GM23248 (cell line): ENCODE data around the gene APOH. TPM values are rescaled to one million over a fixed set of nuclear protein-coding genes. Genes with fewer than 3 reads are reported as not detected.

Experiments
- DNase-seq: peaks from one replicate; pipeline ENCODE4 v3.0.0-alpha.2; 2015
- H2AFZ ChIP-seq: fragments of 200-600 bp; sonication (generic); 2 replicates; pipeline ENCODE4 v1.6.1; 2016; ENCODE audit warnings: antibody characterized with exemption
- H3F3A ChIP-seq: fragments of 200-600 bp; sonication (generic); 2 replicates; pipeline ENCODE4 v1.6.1; 2016; ENCODE audit warnings: mild to moderate bottlenecking, antibody characterized with exemption, mixed run types; ENCODE audit not compliant: insufficient read depth
- H3K27ac ChIP-seq: fragments of 200-600 bp; sonication (generic); 2 replicates; pipeline ENCODE4 v1.5.1; 2016; ENCODE audit warnings: mild to moderate bottlenecking
- H3K27me3 ChIP-seq: fragments of 200-600 bp; sonication (generic); replicated peaks from 2 replicates; pipeline ENCODE4 v1.6.1; 2016; ENCODE audit warnings: mild to moderate bottlenecking; ENCODE audit not compliant: insufficient read depth
- H3K36me3 ChIP-seq: fragments of 200-600 bp; sonication (generic); 2 replicates; pipeline ENCODE4 v1.6.1; 2016; ENCODE audit warnings: low read depth, mild to moderate bottlenecking
- H3K4me1 ChIP-seq: fragments of 200-600 bp; sonication (generic); 2 replicates; pipeline ENCODE4 v1.6.1; 2016; ENCODE audit warnings: mild to moderate bottlenecking; ENCODE audit not compliant: insufficient read depth
- H3K4me2 ChIP-seq: fragments of 200-600 bp; sonication (generic); one replicate; pipeline ENCODE4 v1.6.1; 2016; ENCODE audit warnings: mild to moderate bottlenecking; ENCODE audit not compliant: unreplicated experiment
- H3K4me3 ChIP-seq: fragments of 200-600 bp; sonication (generic); 2 replicates; pipeline ENCODE4 v1.5.1; 2016; ENCODE audit warnings: mild to moderate bottlenecking
- H3K79me2 ChIP-seq: fragments of 200-600 bp; sonication (generic); 2 replicates; pipeline ENCODE4 v1.6.1; 2016; ENCODE audit warnings: mild to moderate bottlenecking; ENCODE audit not compliant: insufficient read depth
- H3K9ac ChIP-seq: fragments of 200-600 bp; sonication (generic); 2 replicates; pipeline ENCODE4 v1.6.1; 2016; ENCODE audit warnings: mild to moderate bottlenecking
- H3K9me2 ChIP-seq: fragments of 200-600 bp; sonication (generic); 2 replicates; pipeline ENCODE4 v1.6.1; 2016; ENCODE audit warnings: mixed run types, mild to moderate bottlenecking, moderate library complexity; ENCODE audit not compliant: insufficient read depth
- H3K9me3 ChIP-seq: fragments of 200-600 bp; sonication (generic); one replicate; pipeline ENCODE4 v1.6.1; 2017; ENCODE audit warnings: low read depth
- H4K20me1 ChIP-seq: fragments of 200-600 bp; sonication (generic); 2 replicates; pipeline ENCODE4 v1.6.0; 2016; ENCODE audit not compliant: insufficient read depth
- EZH2 ChIP-seq: fragments of 200-600 bp; sonication (generic); IDR thresholded peaks from 2 replicates; pipeline ENCODE4 v1.6.1; 2018; ENCODE audit warnings: antibody characterized with exemption, mild to moderate bottlenecking; ENCODE audit not compliant: insufficient read depth, poor library complexity, severe bottlenecking
- EZH2phosphoT487 ChIP-seq: fragments of 200-600 bp; sonication (generic); IDR thresholded peaks from 2 replicates; pipeline ENCODE4 v1.6.1; 2018; ENCODE audit warnings: antibody characterized with exemption, moderate library complexity, mild to moderate bottlenecking, low read depth; ENCODE audit not compliant: insufficient read depth
- WGBS, 2 experiments: methylation state at CpG; one replicate each; pipeline ENCODE4 v1.1.6; 2015 to 2017; ENCODE audit warnings: low lambda C conversion rate in 2 of 2, low coverage in 1 of 2; ENCODE audit errors: missing lambda C conversion rate in 2 of 2; 5-methylcytosine and 5-hydroxymethylcytosine counted together
- in situ Hi-C: fragments of 300-500 bp; cut with MboI; formaldehyde crosslinking; loops from 2 replicates; pipeline ENCODE4 v1.15.0; 2020
- polyA plus RNA-seq: library from polyadenylated mRNA; unstranded; fragments of >200 nt; fragmentation: Nextera tagmentation; extraction: Ambion mirVana; gene quantifications from 2 replicates; pipeline ENCODE4 v1.2.1, GENCODE V29; 2016
- total RNA-seq: library from RNA; depleted of rRNA; stranded (reverse); fragments of >200 nt; shearing (Covaris generic); gene quantifications from 2 replicates; pipeline ENCODE4 v1.2.3, GENCODE V29; 2014

APOH gene
- total and polyA plus RNA-seq, 2 experiments from 2014 or later = not detected

GRCh38 chr17:66229783-66230538 lies 746 bp upstream of the APOH start:
- no peak for DNase-seq
- Histone ChIP-seq H3K9me2 (no peaks in the 10 kb centered on the region), H3K36me3 (no peaks in the 10 kb centered on the region), H3K4me1 (no peaks in the 10 kb centered on the region), H3K79me2 (no peaks in the 10 kb centered on the region), H3K4me3 (no peak overlapping the region), H3K4me2 (no peak overlapping the region), H3K9ac (no peak overlapping the region), H4K20me1 (no peaks in the 10 kb centered on the region), H3F3A (no peaks in the 10 kb centered on the region), H2AFZ (no peak overlapping the region), H3K9me3 (no peaks in the 10 kb centered on the region), H3K27me3 (peaks cover 17% of the 10 kb centered on the region; the same call in 1 of the 2 replicates), H3K27ac (no peak overlapping the region)
- TF ChIP-seq EZH2phosphoT487 (no peak), EZH2 (no peak)
- in situ Hi-C loops = no loop called here
- WGBS, 2 experiments = 69 to 75% methylated on average over 4 of the region's 4 CpGs

GRCh38 chr17:66227212-66228045 lies 1.8 kb downstream of the APOH start:
- Histone ChIP-seq H3K9ac (no peak overlapping the region), H3K4me1 (no peaks in the 10 kb centered on the region), H3K4me3 (no peak overlapping the region), H3K9me3 (no peaks in the 10 kb centered on the region), H3K9me2 (no peaks in the 10 kb centered on the region), H3K4me2 (no peak overlapping the region), H3K27ac (no peak overlapping the region), H3K36me3 (no peaks in the 10 kb centered on the region), H3K79me2 (no peaks in the 10 kb centered on the region), H3F3A (peaks cover 6% of the 10 kb centered on the region; the same call in 1 of the 2 replicates), H2AFZ (no peak overlapping the region), H3K27me3 (peaks cover 17% of the 10 kb centered on the region; the same call in 1 of the 2 replicates), H4K20me1 (no peaks in the 10 kb centered on the region)
- in situ Hi-C loops = no loop called here
- DNase-seq = no peak
- WGBS, 2 experiments = 78 to 80% methylated on average over 4 of the region's 4 CpGs
- no peak for TF ChIP-seq EZH2
- no peak for TF ChIP-seq EZH2phosphoT487

GRCh38 chr17:66222798-66223350 lies 6.3 kb downstream of the APOH start:
- 83 to 90% methylated on average over 5 of the region's 5 CpGs for WGBS, 2 experiments
- in situ Hi-C loops = loop anchor here (25.0 kb wide), 1 partner anchor 689 kb away; no protein-coding TSS in a partner anchor

GRCh38 chr17:66221755-66222530 lies 7.3 kb downstream of the APOH start:
- H3K27ac ChIP-seq = no peak overlapping the region
- H3K9me2 ChIP-seq = no peaks in the 10 kb centered on the region
- no peak overlapping the region for H3K9ac ChIP-seq
- H3K36me3 ChIP-seq = no peaks in the 10 kb centered on the region
- no peak overlapping the region for H2AFZ ChIP-seq
- H3K9me3 ChIP-seq = no peaks in the 10 kb centered on the region
- H3F3A ChIP-seq = peaks cover 6% of the 10 kb centered on the region; the same call in 1 of the 2 replicates
- peaks cover 23% of the 10 kb centered on the region for H3K27me3 ChIP-seq
- H3K4me3 ChIP-seq = no peak overlapping the region
- no peak for TF ChIP-seq EZH2
- no peak for TF ChIP-seq EZH2phosphoT487
- no peaks in the 10 kb centered on the region for H3K4me1 ChIP-seq
- in situ Hi-C loops = loop anchor here (25.0 kb wide), 1 partner anchor 690 kb away; no protein-coding TSS in a partner anchor
- no peaks in the 10 kb centered on the region for H4K20me1 ChIP-seq
- no peak for DNase-seq
- WGBS, 2 experiments = 74 to 78% methylated on average over 11 of the region's 11 CpGs
- H3K4me2 ChIP-seq = no peak overlapping the region
- H3K79me2 ChIP-seq = no peaks in the 10 kb centered on the region

More at GRCh38 chr17:66222798-66223350, 6.3 kb downstream of the APOH start:
- no peak for DNase-seq
- Histone ChIP-seq H3K4me1 (no peaks in the 10 kb centered on the region), H3K4me3 (no peak overlapping the region), H4K20me1 (no peaks in the 10 kb centered on the region), H3K27ac (no peak overlapping the region), H3K36me3 (no peaks in the 10 kb centered on the region), H3F3A (peaks cover 6% of the 10 kb centered on the region; the same call in 1 of the 2 replicates), H3K4me2 (no peak overlapping the region), H2AFZ (no peak overlapping the region), H3K9me2 (no peaks in the 10 kb centered on the region), H3K79me2 (no peaks in the 10 kb centered on the region), H3K27me3 (peaks cover 23% of the 10 kb centered on the region), H3K9ac (no peak overlapping the region), H3K9me3 (no peaks in the 10 kb centered on the region)
- TF ChIP-seq EZH2phosphoT487 (no peak), EZH2 (no peak)
